ENCODE data around the gene UPK2. TPM values are rescaled to one million over a fixed set of nuclear protein-coding genes. Genes with fewer than 3 reads are reported as not detected.
A peak's percentile ranks its signal among the peaks of the same experiment; 100 is the strongest.

The UPK2 gene
- polyA plus RNA-seq, 2 of the 4 experiments (the other 2 are of a cell fraction) = 0.37 to 0.92 TPM

DNA sequence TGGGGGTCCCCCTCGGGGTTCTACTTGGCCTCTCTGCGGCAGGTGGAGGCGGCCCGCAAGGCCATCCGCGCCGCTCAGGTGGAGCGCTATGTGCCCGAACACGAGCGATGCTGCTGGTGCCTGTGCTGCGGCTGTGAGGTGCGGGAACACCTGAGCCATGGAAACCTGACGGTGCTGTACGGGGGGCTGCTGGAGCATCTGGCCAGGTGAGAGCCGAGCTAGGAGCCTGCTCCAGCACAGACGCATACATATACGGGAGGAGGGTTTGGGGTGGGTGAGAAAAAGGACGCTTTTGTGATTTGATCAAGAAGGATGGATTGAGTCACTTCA lies 42.3 kb downstream of the UPK2 start:
- ChIA-PET POLR2A (interaction anchor here (0.9 to 2.3 kb wide), 2 partner anchors 18 to 20 kb away, joined by 4 to 10 read pairs; partner anchors contain the start of genes RPS25 and TRAPPC4), CTCF (interaction anchor here (1.2 to 1.4 kb wide), 3 partner anchors 33 to 58 kb away, joined by 3 to 5 read pairs (median 4); partner anchors contain the start of gene UPK2)
- Histone ChIP-seq H3K9me3 (no peaks in the 10 kb centered on the region), H3K27ac (peak overlapping the region; percentile 88 to 96), H3K4me1 (peaks cover 28% of the 10 kb centered on the region), H3K4me2 (peak overlapping the region; percentile 99), H3K4me3 (peak overlapping the region; percentile 97)
- FAIRE-seq = no peak
- no peak for DNase-seq (ENCODE audit: low read depth in 1 of 2, low spot score in 1 of 2)
- ATAC-seq = peak; percentile 54 to 57; a peak in 5 of 6 replicates
- TF ChIP-seq FOSB (CRISPR knock-in tag; IDR thresholded peaks at IDR 0.05) (no peak), CHD2 (IDR thresholded peaks at IDR 0.05; ENCODE audit: low read length, partially characterized antibody) (no peak), ZC3H11A (IDR thresholded peaks at IDR 0.05) (no peak), EP300 (IDR thresholded peaks at IDR 0.05) (no peak), GATA3 (IDR thresholded peaks at IDR 0.05; ENCODE audit: borderline replicate concordance) (no peak), HDAC2 (IDR thresholded peaks at IDR 0.05) (no peak), ZNF302 (CRISPR knock-in tag; IDR thresholded peaks at IDR 0.05) (no peak), MAX (IDR thresholded peaks at IDR 0.05) (no peak), HOXB13 (CRISPR knock-in tag; IDR thresholded peaks at IDR 0.05; ENCODE audit: low read depth) (no peak), SREBF2 (IDR thresholded peaks at IDR 0.05) (no peak), E2F6 (IDR thresholded peaks at IDR 0.05; ENCODE audit: borderline replicate concordance, low read depth) (no peak), ATOH8 (CRISPR knock-in tag; IDR thresholded peaks at IDR 0.05; ENCODE audit: low read depth) (no peak), CBX8 (IDR thresholded peaks at IDR 0.05) (no peak), JUNB (IDR thresholded peaks at IDR 0.05) (no peak), EHMT2 (IDR thresholded peaks at IDR 0.05; ENCODE audit: low read depth) (no peak), MYC (IDR thresholded peaks at IDR 0.05; ENCODE audit: borderline replicate concordance, low read length) (no peak)
- TF ChIP-seq, protein P1, sequence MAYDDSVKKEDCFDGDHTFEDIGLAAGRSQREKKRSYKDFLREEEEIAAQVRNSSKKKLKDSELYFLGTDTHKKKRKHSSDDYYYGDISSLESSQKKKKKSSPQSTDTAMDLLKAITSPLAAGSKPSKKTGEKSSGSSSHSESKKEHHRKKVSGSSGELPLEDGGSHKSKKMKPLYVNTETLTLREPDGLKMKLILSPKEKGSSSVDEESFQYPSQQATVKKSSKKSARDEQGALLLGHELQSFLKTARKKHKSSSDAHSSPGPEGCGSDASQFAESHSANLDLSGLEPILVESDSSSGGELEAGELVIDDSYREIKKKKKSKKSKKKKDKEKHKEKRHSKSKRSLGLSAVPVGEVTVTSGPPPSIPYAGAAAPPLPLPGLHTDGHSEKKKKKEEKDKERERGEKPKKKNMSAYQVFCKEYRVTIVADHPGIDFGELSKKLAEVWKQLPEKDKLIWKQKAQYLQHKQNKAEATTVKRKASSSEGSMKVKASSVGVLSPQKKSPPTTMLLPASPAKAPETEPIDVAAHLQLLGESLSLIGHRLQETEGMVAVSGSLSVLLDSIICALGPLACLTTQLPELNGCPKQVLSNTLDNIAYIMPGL (CRISPR knock-in tag; IDR thresholded peaks at IDR 0.05; ENCODE audit: borderline replicate concordance) = no peak
- 0% methylated on average over 6 of the region's 19 CpGs for WGBS (ENCODE audit: missing lambda C conversion rate)

- POLR2A ChIA-PET = interaction anchor here (0.9 to 2.3 kb wide), 3 partner anchors 17 to 88 kb away, joined by 4 to 10 read pairs (median 7); partner anchors contain the start of genes RPS25 and TRAPPC4
- CTCF ChIA-PET = interaction anchor here (1.2 kb wide), 1 partner anchor 42 kb away, joined by 3 read pairs; the partner anchor contains the start of gene UPK2
- WGBS (ENCODE audit: missing lambda C conversion rate) = 3% methylated on average over 6 of the region's 6 CpGs
- Histone ChIP-seq H3K9me3 (no peaks in the 10 kb centered on the region), H3K4me1 (peaks cover 28% of the 10 kb centered on the region), H3K4me2 (peak overlapping the region; percentile 99), H3K27ac (peak overlapping the region; percentile 88 to 96), H3K4me3 (peak overlapping the region; percentile 97)
- peak; percentile 55 to 59; a peak in 5 of 6 replicates for ATAC-seq
- peak; percentile 38 to 50 for DNase-seq (ENCODE audit: low read depth in 1 of 2, low spot score in 1 of 2)
- FAIRE-seq = no peak
- no peak for TF ChIP-seq POLR2A (IDR thresholded peaks at IDR 0.05; ENCODE audit: low read length)
- TF ChIP-seq E2F6 (IDR thresholded peaks at IDR 0.05; ENCODE audit: borderline replicate concordance, low read depth) = no peak
- no peak for TF ChIP-seq CHD4 (IDR thresholded peaks at IDR 0.05; ENCODE audit: borderline replicate concordance)
- TF ChIP-seq FOSL2 (IDR thresholded peaks at IDR 0.05) = peak; percentile 34; the same call in 1 of the 2 replicates
- peak; percentile 69 for TF ChIP-seq FOSL2 (CRISPR knock-in tag; IDR thresholded peaks at IDR 0.05)
- no peak for TF ChIP-seq HOXA7 (CRISPR knock-in tag; IDR thresholded peaks at IDR 0.05)
- TF ChIP-seq HDAC2 (IDR thresholded peaks at IDR 0.05) = no peak
- TF ChIP-seq, protein P2, sequence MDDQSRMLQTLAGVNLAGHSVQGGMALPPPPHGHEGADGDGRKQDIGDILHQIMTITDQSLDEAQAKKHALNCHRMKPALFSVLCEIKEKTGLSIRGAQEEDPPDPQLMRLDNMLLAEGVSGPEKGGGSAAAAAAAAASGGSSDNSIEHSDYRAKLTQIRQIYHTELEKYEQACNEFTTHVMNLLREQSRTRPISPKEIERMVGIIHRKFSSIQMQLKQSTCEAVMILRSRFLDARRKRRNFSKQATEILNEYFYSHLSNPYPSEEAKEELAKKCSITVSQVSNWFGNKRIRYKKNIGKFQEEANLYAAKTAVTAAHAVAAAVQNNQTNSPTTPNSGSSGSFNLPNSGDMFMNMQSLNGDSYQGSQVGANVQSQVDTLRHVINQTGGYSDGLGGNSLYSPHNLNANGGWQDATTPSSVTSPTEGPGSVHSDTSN (IDR thresholded peaks at IDR 0.05) = no peak
These were observed 42.7 kb downstream of the UPK2 start for GRCh38 chr11:118998822-118999221.

Measured in A549 (cell line).